Measurements from ENCODE around the gene ARMC5. TPM values are rescaled to one million over a fixed set of nuclear protein-coding genes. Genes with fewer than 3 reads are reported as not detected.

The ARMC5 gene
- total and polyA plus RNA-seq, 9 of the 15 experiments (the other 6 are each of a cell fraction or from before 2014, with no cell fraction given): 0.11 to 13.5 (median 2.1) TPM

GRCh38 chr16:31435341-31436220 is 23.7 kb upstream of the ARMC5 start:
- FAIRE-seq (no peak), ATAC-seq (no peak), DNase-seq (ENCODE audit: extremely low read depth in 1 of 4, low spot score in 3 of 4) (no peak)
- Histone ChIP-seq H3K4me2 (ENCODE audit: insufficient read depth, low read length) (no peak overlapping the region), H4K20me1 (replicated peaks; ENCODE audit: control insufficient read depth, insufficient read depth, low read length) (no peaks in the 10 kb centered on the region), H3K4me3 (no peak overlapping the region), H2AFZ (ENCODE audit: low read depth, low read length) (no peak overlapping the region), H3K9ac (ENCODE audit: insufficient read depth in 1 of 2, low read depth in 2 of 2, low read length in 2 of 2) (peak overlapping the region in 1 of 2 experiments; percentile 40; a peak in 2 of 4 replicates), H3K9me3 (replicated peaks; ENCODE audit: control insufficient read depth, insufficient read depth, low read depth, low read length) (no peaks in the 10 kb centered on the region), H3K79me2 (ENCODE audit: control insufficient read depth, insufficient read depth, low read length) (no peaks in the 10 kb centered on the region), H3K36me3 (ENCODE audit: control insufficient read depth, insufficient read depth, low read length) (no peaks in the 10 kb centered on the region), H3K27me3 (ENCODE audit: control insufficient read depth in 2 of 2, insufficient read depth in 2 of 2, low read length in 2 of 2) (no peaks in the 10 kb centered on the region), H3K4me1 (replicated peaks in 1 of 2; ENCODE audit: control insufficient read depth in 2 of 2, insufficient read depth in 2 of 2, low read length in 2 of 2) (peaks cover 3 to 13% of the 10 kb centered on the region in 2 experiments; a peak in 1 of 5 replicates), H3K9me1 (ENCODE audit: control insufficient read depth, insufficient read depth, low read length) (no peaks in the 10 kb centered on the region), H3K27ac (ENCODE audit: extremely low read depth, low read depth, low read length) (no peak overlapping the region)
- POLR2A ChIA-PET: interaction anchor here (0.9 kb wide), 1 partner anchor 28 kb away, joined by 4 read pairs; no protein-coding TSS in a partner anchor
- CTCF ChIA-PET (ENCODE audit: low intra/inter-chr PET ratio): no interaction called here
- TF ChIP-seq TFE3 (CRISPR knock-in tag; IDR thresholded peaks at IDR 0.05) (no peak), U2AF1 (optimal IDR thresholded peaks at IDR 0.05; ENCODE audit: low read depth, low read length) (no peak), AFF1 (IDR thresholded peaks at IDR 0.05; ENCODE audit: low read depth in 1 of 2, partially characterized antibody in 2 of 2) (no peak), RBBP5 (IDR thresholded peaks at IDR 0.05; ENCODE audit: borderline replicate concordance, insufficient read depth, low read length, poor library complexity, severe bottlenecking) (no peak), DMBX1 (CRISPR knock-in tag; IDR thresholded peaks at IDR 0.05; ENCODE audit: borderline replicate concordance) (no peak), NCOA4 (IDR thresholded peaks at IDR 0.05; ENCODE audit: partially characterized antibody) (no peak), ZNF764 (CRISPR knock-in tag; IDR thresholded peaks at IDR 0.05; ENCODE audit: low read depth) (no peak), CXXC5 (CRISPR knock-in tag; IDR thresholded peaks at IDR 0.05) (no peak), SIN3B (IDR thresholded peaks at IDR 0.05; ENCODE audit: low read depth) (no peak), ZNF655 (CRISPR knock-in tag; IDR thresholded peaks at IDR 0.05) (no peak), ZNF134 (CRISPR knock-in tag; conservative IDR thresholded peaks at IDR 0.05) (no peak)
- in situ Hi-C loops (cut with MboI) (loop anchor here (25.0 kb wide), 1 partner anchor 448 kb away; the partner anchor contains the start of gene HSD3B7), intact Hi-C loops (cut with micrococcal nuclease) (no loop called here)
- WGBS (ENCODE audit: insufficient coverage, low coverage, missing lambda C conversion rate): 74% methylated on average over 29 of the region's 47 CpGs
- no TSS peak for BruUV-seq (replicated peaks)
